OCI-LY7 (cell line): ENCODE results near the gene GRB10. TPM values are rescaled to one million over a fixed set of nuclear protein-coding genes. Genes with fewer than 3 reads are reported as not detected.

Experiments
- BruUV-seq: library from RNA; stranded (reverse); fragments of 400-500 nt; replicated peaks from 2 replicates; lab custom pipeline; 2021; lab: Mats Ljungman, UMichigan
- CTCF ChIA-PET: fragments of 300-600 bp; sonication (Branson Sonifier 250); formaldehyde crosslinking; loops from one replicate; lab custom pipeline; 2022; ENCODE audit warnings: antibody characterized with exemption; ENCODE audit not compliant: unreplicated experiment; lab: Charles Lee
- POLR2A ChIA-PET: fragments of 300-600 bp; sonication (Branson Sonifier 250); formaldehyde crosslinking; loops from one replicate; lab custom pipeline; 2022; ENCODE audit warnings: antibody characterized with exemption; lab: Charles Lee
- DNase-seq: peaks from one replicate; pipeline ENCODE4 v3.0.0-alpha.2; 2015; ENCODE audit warnings: low spot score
- H2AFZ ChIP-seq: fragments of 200-600 bp; sonication (generic), shearing (Covaris generic); 2 replicates; pipeline ENCODE4 v1.6.1; 2014; ENCODE audit warnings: mild to moderate bottlenecking, antibody characterized with exemption, low read length, moderate library complexity
- H3K27ac ChIP-seq: fragments of 200-600 bp; sonication (generic); 2 replicates; pipeline ENCODE4 v1.5.1; 2014; ENCODE audit warnings: mixed run types, low read depth, mild to moderate bottlenecking, moderate library complexity, low read length, inconsistent platforms; ENCODE audit not compliant: poor library complexity, severe bottlenecking
- H3K36me3 ChIP-seq: fragments of 200-600 bp; sonication (generic); 2 replicates; pipeline ENCODE4 v1.6.1; 2014; ENCODE audit warnings: mild to moderate bottlenecking, antibody characterized with exemption, low read length, moderate library complexity, mixed read lengths; ENCODE audit not compliant: insufficient read depth
- H3K4me1 ChIP-seq: fragments of 200-600 bp; sonication (generic); 2 replicates; pipeline ENCODE4 v1.5.1; 2014; ENCODE audit warnings: mild to moderate bottlenecking, low read length; ENCODE audit not compliant: insufficient read depth, poor library complexity, severe bottlenecking
- H3K4me2 ChIP-seq: fragments of 200-600 bp; sonication (generic); 2 replicates; pipeline ENCODE4 v1.6.1; 2014; ENCODE audit warnings: mild to moderate bottlenecking, low read length
- H3K4me3 ChIP-seq: fragments of 200-600 bp; sonication (generic); 2 replicates; pipeline ENCODE4 v1.5.1; 2014; ENCODE audit warnings: mild to moderate bottlenecking, low read depth, low read length; ENCODE audit not compliant: poor library complexity, severe bottlenecking
- H3K79me2 ChIP-seq: fragments of 200-600 bp; sonication (generic); 2 replicates; pipeline ENCODE4 v1.6.1; 2016; ENCODE audit warnings: low read depth, mild to moderate bottlenecking, low read length, moderate library complexity, mixed read lengths; ENCODE audit not compliant: insufficient read depth
- H3K9me2 ChIP-seq: fragments of 200-600 bp; sonication (generic); 2 replicates; pipeline ENCODE4 v1.6.1; 2016; ENCODE audit warnings: mild to moderate bottlenecking, low read length, mixed read lengths; ENCODE audit not compliant: insufficient read depth
- H3K9me3 ChIP-seq: fragments of 200-600 bp; sonication (generic); 2 replicates; pipeline ENCODE4 v1.6.1; 2014; ENCODE audit warnings: mild to moderate bottlenecking, mixed run types, low read length, mixed read lengths
- H4K20me1 ChIP-seq: fragments of 200-600 bp; sonication (generic); 2 replicates; pipeline ENCODE4 v1.6.1; 2014; ENCODE audit warnings: mild to moderate bottlenecking, antibody characterized with exemption, low read length, moderate library complexity, mixed read lengths; ENCODE audit not compliant: insufficient read depth
- CTCF ChIP-seq: fragments of 200-600 bp; sonication (generic); conservative IDR thresholded peaks from 2 replicates; pipeline ENCODE4 v1.5.1; 2014; ENCODE audit warnings: mild to moderate bottlenecking, antibody characterized with exemption, low read length, moderate library complexity, mixed read lengths
- EZH2phosphoT487 ChIP-seq: fragments of 200-600 bp; sonication (generic); IDR thresholded peaks from 2 replicates; pipeline ENCODE4 v1.6.1; 2018; ENCODE audit warnings: low read depth, borderline replicate concordance, mild to moderate bottlenecking, mixed run types, antibody characterized with exemption, low read length, moderate library complexity, mixed read lengths
- intact Hi-C: fragments of 100-400 bp; cut with micrococcal nuclease; formaldehyde crosslinking; loops from one replicate; pipeline ENCODE4 v1.10.0; 2022; ENCODE audit not compliant: unreplicated experiment
- total RNA-seq, 2 experiments: library from RNA; depleted of rRNA in 1 of 2; stranded (reverse); fragments of >200 nt in 1 of 2; shearing (Covaris generic) in 1 of 2; gene quantifications; 2 replicates each; pipeline ENCODE4 v1.2.3, GENCODE V29; 2014 to 2022

The GRB10 gene
- total RNA-seq, 2 experiments from 2014 or later, result not detected

GRCh38 chr7:50633414-50633710, 149.3 kb downstream of the GRB10 start:
- Histone ChIP-seq H3K36me3 (no peaks in the 10 kb centered on the region), H3K9me2 (no peaks in the 10 kb centered on the region), H3K79me2 (no peaks in the 10 kb centered on the region), H2AFZ (no peak overlapping the region), H3K4me2 (no peak overlapping the region), H3K27ac (no peak overlapping the region), H3K9me3 (no peaks in the 10 kb centered on the region), H4K20me1 (no peaks in the 10 kb centered on the region), H3K4me1 (no peaks in the 10 kb centered on the region), H3K4me3 (no peak overlapping the region)
- ChIA-PET POLR2A (interaction anchor here (1.4 kb wide), 1 partner anchor 26 kb away, joined by 4 read pairs; no protein-coding TSS in a partner anchor), CTCF (interaction anchor here (0.6 kb wide), 1 partner anchor 143 kb away, joined by 3 read pairs; no protein-coding TSS in a partner anchor)
- intact Hi-C loops, result loop anchor here (2.0 to 5.0 kb wide), 3 partner anchors 165 to 516 kb away; no protein-coding TSS in a partner anchor
- no peak for DNase-seq
- no TSS peak for BruUV-seq
- TF ChIP-seq EZH2phosphoT487, result no peak

- H3K36me3 ChIP-seq, result no peaks in the 10 kb centered on the region
- CTCF ChIA-PET, result interaction anchor here (0.5 to 1.3 kb wide), 3 partner anchors 142 to 540 kb away, joined by 3 to 4 read pairs (median 4); partner anchors contain the start of gene ZPBP
- H4K20me1 ChIP-seq, result no peaks in the 10 kb centered on the region
- H3K4me3 ChIP-seq, result no peak overlapping the region
- intact Hi-C loops, result loop anchor here (2.0 to 5.0 kb wide), 3 partner anchors 164 to 515 kb away; no protein-coding TSS in a partner anchor
- H3K9me2 ChIP-seq, result no peaks in the 10 kb centered on the region
- BruUV-seq, result no TSS peak
- H3K4me1 ChIP-seq, result no peaks in the 10 kb centered on the region
- H2AFZ ChIP-seq, result no peak overlapping the region
- no peaks in the 10 kb centered on the region for H3K9me3 ChIP-seq
- H3K4me2 ChIP-seq, result no peak overlapping the region
- no peak overlapping the region for H3K27ac ChIP-seq
- TF ChIP-seq CTCF, result peak; percentile 93
- no peak for TF ChIP-seq EZH2phosphoT487
- H3K79me2 ChIP-seq, result no peaks in the 10 kb centered on the region
- peak; percentile 55 for DNase-seq
- POLR2A ChIA-PET, result interaction anchor here (1.4 kb wide), 1 partner anchor 25 kb away, joined by 4 read pairs; no protein-coding TSS in a partner anchor
These were observed 149.9 kb downstream of the GRB10 start for GRCh38 chr7:50632561-50633413.

GRCh38 chr7:50631639-50632038, 151.1 kb downstream of the GRB10 start:
- DNase-seq, result no peak
- TF ChIP-seq CTCF, result no peak
- no peak for TF ChIP-seq EZH2phosphoT487
- H2AFZ ChIP-seq, result no peak overlapping the region
- no peak overlapping the region for H3K27ac ChIP-seq
- no peaks in the 10 kb centered on the region for H3K36me3 ChIP-seq
- no peaks in the 10 kb centered on the region for H3K9me2 ChIP-seq
- H4K20me1 ChIP-seq, result no peaks in the 10 kb centered on the region
- no peaks in the 10 kb centered on the region for H3K9me3 ChIP-seq
- POLR2A ChIA-PET, result interaction anchor here (1.1 kb wide), 1 partner anchor 514 kb away, joined by 3 read pairs; no protein-coding TSS in a partner anchor
- BruUV-seq, result no TSS peak
- H3K4me1 ChIP-seq, result no peaks in the 10 kb centered on the region
- CTCF ChIA-PET, result interaction anchor here (1.3 kb wide), 1 partner anchor 539 kb away, joined by 4 read pairs; the partner anchor contains the start of gene ZPBP
- no peak overlapping the region for H3K4me2 ChIP-seq
- no peaks in the 10 kb centered on the region for H3K79me2 ChIP-seq
- intact Hi-C loops, result loop anchor here (2.0 to 5.0 kb wide), 3 partner anchors 163 to 514 kb away; no protein-coding TSS in a partner anchor
- H3K4me3 ChIP-seq, result no peak overlapping the region
